CD4-positive, alpha-beta T cell treated with Interleukin-10 for 1 hour (primary cell): Measurements from ENCODE around the gene ZNF789.

Experiments used
- DNase-seq: peaks from one replicate; pipeline ENCODE4 v3.0.0-alpha.2; 2020

ZNF789 gene

GRCh38 chr7:99514050-99514449 lies 41.4 kb downstream of the ZNF789 start:
- no peak for DNase-seq

GRCh38 chr7:99521399-99521798 lies 48.7 kb downstream of the ZNF789 start:
- DNase-seq = no peak

GRCh38 chr7:99525713-99526440 lies 53.2 kb downstream of the ZNF789 start:
- DNase-seq = peak; percentile 25

DNA sequence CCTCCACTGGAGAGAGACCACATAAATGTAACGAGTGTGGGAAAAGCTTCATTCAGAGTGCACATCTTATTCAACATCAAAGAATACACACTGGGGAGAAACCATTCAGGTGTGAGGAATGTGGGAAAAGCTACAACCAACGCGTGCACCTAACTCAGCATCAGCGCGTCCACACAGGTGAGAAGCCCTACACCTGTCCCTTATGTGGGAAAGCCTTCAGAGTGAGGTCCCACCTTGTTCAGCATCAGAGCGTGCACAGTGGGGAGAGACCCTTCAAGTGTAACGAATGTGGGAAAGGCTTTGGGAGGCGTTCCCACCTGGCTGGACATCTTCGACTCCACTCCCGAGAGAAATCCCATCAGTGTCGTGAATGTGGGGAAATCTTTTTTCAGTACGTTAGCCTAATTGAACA lies 58.7 kb downstream of the ZNF789 start:
- no peak for DNase-seq

- DNase-seq = no peak
These were observed 63.0 kb downstream of the ZNF789 start for GRCh38 chr7:99535667-99536066.
